A549 (cell line): ENCODE results near the gene DOLPP1. TPM values are rescaled to one million over a fixed set of nuclear protein-coding genes. Genes with fewer than 3 reads are reported as not detected.

Experiments
- ATAC-seq, 2 experiments: fragments of 200-7000 bp in 1 of 2; fragments of >200 bp in 1 of 2; cut with Nextera tagmentation in 1 of 2; cut with Tn5 transposase in 1 of 2; 3 replicates each; pipeline versions ENCODE4 v1.8.0 to v1.9.1; 2018 to 2020; ENCODE audit warnings: mild to moderate bottlenecking in 1 of 2, moderate library complexity in 1 of 2
- CTCF ChIA-PET: fragments of 300-600 bp; sonication (Branson Sonifier 250); formaldehyde crosslinking; extraction: SDS; loops from one replicate; lab custom pipeline; 2021; ENCODE audit warnings: antibody characterized with exemption, inconsistent platforms; lab: Yijun Ruan, JAX
- POLR2A ChIA-PET: fragments of 350-600 bp; formaldehyde crosslinking; extraction: SDS; loops from one replicate; lab custom pipeline; 2021; ENCODE audit warnings: antibody characterized with exemption, inconsistent platforms; lab: Yijun Ruan, JAX
- DNase-seq, 2 experiments: peaks; one replicate each; pipeline versions ENCODE4 v3.0.0 to v3.0.0-alpha.2; 2011 to 2016; ENCODE audit warnings: low read depth in 1 of 2, low spot score in 1 of 2
- FAIRE-seq: peaks from 2 replicates; lab custom pipeline; 2011; peaks lifted over from hg19 to GRCh38; lab: Jason Lieb, UNC
- H3K27ac ChIP-seq, 2 experiments: fragments of >200 bp; sonication (Bioruptor Twin); formaldehyde crosslinking; 3 replicates each; pipeline ENCODE4 v1.5.1; 2016 to 2017
- H3K4me1 ChIP-seq: fragments of >200 bp; sonication (Bioruptor Twin); formaldehyde crosslinking; 3 replicates; pipeline ENCODE4 v1.6.1; 2016
- H3K4me2 ChIP-seq: fragments of >200 bp; sonication (Bioruptor Twin); formaldehyde crosslinking; 3 replicates; pipeline ENCODE4 v1.6.1; 2016
- H3K4me3 ChIP-seq: fragments of >200 bp; sonication (Bioruptor Twin); formaldehyde crosslinking; 3 replicates; pipeline ENCODE4 v1.5.1; 2016
- H3K9me3 ChIP-seq: fragments of >200 bp; sonication (Bioruptor Twin); formaldehyde crosslinking; 3 replicates; pipeline ENCODE4 v1.6.1; 2016
- CBX2 ChIP-seq: fragments of 200-600 bp; sonication (generic); IDR thresholded peaks from 2 replicates; pipeline ENCODE4 v1.6.1; 2016; ENCODE audit warnings: low read depth, mild to moderate bottlenecking, borderline replicate concordance
- CBX8 ChIP-seq: fragments of 200-600 bp; sonication (generic); IDR thresholded peaks from 2 replicates; pipeline ENCODE4 v1.6.1; 2016
- CHD4 ChIP-seq: fragments of 200-600 bp; sonication (generic); IDR thresholded peaks from 2 replicates; pipeline ENCODE4 v1.6.1; 2016; ENCODE audit warnings: antibody characterized with exemption, mild to moderate bottlenecking, borderline replicate concordance
- EHF ChIP-seq: fragments of 250-450 bp; sonication (Bioruptor Pico); IDR thresholded peaks from 2 replicates; pipeline ENCODE4 v1.5.0; 2020; ENCODE audit warnings: mild to moderate bottlenecking
- EHMT2 ChIP-seq: fragments of 200-600 bp; sonication (generic); IDR thresholded peaks from 2 replicates; pipeline ENCODE4 v1.6.1; 2016; ENCODE audit warnings: antibody characterized with exemption, low read depth, mild to moderate bottlenecking, moderate library complexity
- EP300 ChIP-seq, 2 experiments: fragments of >200 bp; sonication (Bioruptor Twin); formaldehyde crosslinking; IDR thresholded peaks; 2 replicates in 1 of 2; 3 replicates in 1 of 2; pipeline ENCODE4 v1.6.1; 2016 to 2017
- FOSL2 ChIP-seq, 2 experiments: fragments of 450-650 bp in 1 of 2; fragments of >200 bp in 1 of 2; sonication (Bioruptor Twin) in 1 of 2; formaldehyde crosslinking; IDR thresholded peaks; 2 replicates each; pipeline versions ENCODE4 v1.5.0 to v1.6.1; 2016 to 2020; ENCODE audit warnings: mild to moderate bottlenecking in 1 of 2, moderate library complexity in 1 of 2
- FOXS1 ChIP-seq: fragments of 250-450 bp; sonication (Bioruptor Pico); IDR thresholded peaks from 2 replicates; pipeline ENCODE4 v1.5.0; 2020; ENCODE audit warnings: mild to moderate bottlenecking, moderate library complexity
- HOXA7 ChIP-seq: fragments of 250-450 bp; sonication (Bioruptor Pico); IDR thresholded peaks from 2 replicates; pipeline ENCODE4 v1.5.0; 2020; ENCODE audit warnings: mild to moderate bottlenecking, moderate library complexity
- HOXB13 ChIP-seq: fragments of 250-450 bp; sonication (Bioruptor Pico); IDR thresholded peaks from 2 replicates; pipeline ENCODE4 v1.5.0; 2020; ENCODE audit warnings: low read depth, mild to moderate bottlenecking, moderate library complexity
- JUN ChIP-seq, 2 experiments: fragments of >200 bp; sonication (Bioruptor Twin); formaldehyde crosslinking; IDR thresholded peaks; 2 replicates in 1 of 2; 3 replicates in 1 of 2; pipeline ENCODE4 v1.6.1; 2016 to 2017
- JUNB ChIP-seq: fragments of >200 bp; sonication (Bioruptor Twin); formaldehyde crosslinking; IDR thresholded peaks from 2 replicates; pipeline ENCODE4 v1.6.1; 2016
- MAFK ChIP-seq: fragments of 450-650 bp; IDR thresholded peaks from 2 replicates; pipeline ENCODE4 v1.6.1; 2014; ENCODE audit not compliant: partially characterized antibody
- NFE2L2 ChIP-seq: fragments of 150-350 bp; conservative IDR thresholded peaks from 2 replicates; pipeline ENCODE4 v1.6.1; 2014; ENCODE audit warnings: low read length
- PHF8 ChIP-seq: fragments of 200-600 bp; sonication (generic); IDR thresholded peaks from 2 replicates; pipeline ENCODE4 v1.6.1; 2016; ENCODE audit warnings: low read depth, mild to moderate bottlenecking, antibody characterized with exemption, moderate library complexity, borderline replicate concordance
- POLR2AphosphoS2 ChIP-seq: conservative IDR thresholded peaks from 2 replicates; pipeline ENCODE4 v1.6.1; 2012; ENCODE audit warnings: low read length, improper control_type of control experiment, inconsistent platforms
- RARB ChIP-seq: fragments of 250-450 bp; sonication (Bioruptor Pico); IDR thresholded peaks from 2 replicates; pipeline ENCODE4 v1.8.0; 2021; ENCODE audit warnings: mild to moderate bottlenecking, moderate library complexity
- SMC3 ChIP-seq: fragments of >200 bp; sonication (Bioruptor Twin); formaldehyde crosslinking; IDR thresholded peaks from 3 replicates; pipeline ENCODE4 v1.6.1; 2018; ENCODE audit warnings: inconsistent platforms
- TP53 ChIP-seq: fragments of 250-450 bp; sonication (Bioruptor Pico); IDR thresholded peaks from 2 replicates; pipeline ENCODE4 v1.5.0; 2021; ENCODE audit warnings: mild to moderate bottlenecking, moderate library complexity
- ZC3H11A ChIP-seq: fragments of 450-650 bp; IDR thresholded peaks from 2 replicates; pipeline ENCODE4 v1.6.1; 2014; ENCODE audit warnings: antibody characterized with exemption, mild to moderate bottlenecking
- ZSCAN20 ChIP-seq: fragments of 250-450 bp; sonication (Bioruptor Pico); IDR thresholded peaks from 2 replicates; pipeline ENCODE4 v1.8.0; 2022; ENCODE audit warnings: mild to moderate bottlenecking, moderate library complexity
- WGBS: methylation state at CpG from one replicate; pipeline ENCODE4 v1.1.6; 2017; ENCODE audit errors: missing lambda C conversion rate; 5-methylcytosine and 5-hydroxymethylcytosine counted together
- polyA plus RNA-seq, 4 experiments: library from polyadenylated mRNA; depleted of rRNA in 3 of 4; stranded (reverse); fragments of >200 nt; fragmentation: RNase III in 1 of 4; extraction: RNeasy Plus Mini Kit Qiagen cat#74134 plus additional on column Dnase treatment in 1 of 4; gene quantifications; 2 replicates in 3 of 4; 3 replicates in 1 of 4; pipeline ENCODE4 v1.2.3, GENCODE V29; 2011 to 2017
- TF ChIP-seq, protein P1 (sequence below): IDR thresholded peaks from 2 replicates; pipeline ENCODE4 v1.6.1; 2012
- TF ChIP-seq, protein P2 (sequence below): fragments of 150-350 bp; IDR thresholded peaks from 2 replicates; pipeline ENCODE4 v1.6.1; 2014; ENCODE audit warnings: low read depth, mild to moderate bottlenecking, low read length
- TF ChIP-seq, protein P3 (sequence below): IDR thresholded peaks from 2 replicates; pipeline ENCODE4 v1.6.1; 2012; ENCODE audit warnings: low read depth, borderline replicate concordance

The DOLPP1 gene
- polyA plus RNA-seq, 2 of the 4 experiments (the other 2 are of a cell fraction): 23.5 to 25.6 TPM

DNA sequence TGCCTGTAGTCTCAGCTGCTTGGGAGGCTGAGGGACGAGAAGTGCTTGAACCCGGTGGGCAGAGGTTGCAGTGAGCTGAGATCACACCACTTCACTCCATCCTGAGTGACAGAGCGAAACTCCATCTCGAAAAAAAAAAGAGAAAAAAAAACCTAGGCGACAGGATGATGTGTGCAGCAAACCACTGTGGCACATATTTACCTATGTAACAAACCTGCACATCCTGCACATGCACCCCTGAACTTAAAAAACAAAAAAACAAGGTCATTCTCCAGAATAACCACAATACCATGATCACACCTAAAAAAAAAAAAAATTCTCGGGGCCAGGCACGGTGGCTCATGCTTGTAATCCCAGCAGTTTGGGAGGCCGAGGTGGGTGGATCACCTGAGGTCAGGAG is 7.5 kb upstream of the DOLPP1 start:
- DNase-seq (no peak), FAIRE-seq (no peak), ATAC-seq (no peak)
- H3K4me2 ChIP-seq: no peak overlapping the region
- no peaks in the 10 kb centered on the region for H3K9me3 ChIP-seq
- POLR2A ChIA-PET: no interaction called here
- TF ChIP-seq POLR2AphosphoS2 (no peak), FOXS1 (no peak), NFE2L2 (no peak), EHF (CRISPR knock-in tag) (no peak), JUN (IDR thresholded peaks at IDR 0.05) (no peak), ZSCAN20 (CRISPR knock-in tag) (no peak), HOXB13 (no peak), FOSL2 (IDR thresholded peaks at IDR 0.05) (no peak), FOSL2 (CRISPR knock-in tag; IDR thresholded peaks at IDR 0.05) (no peak), CBX2 (no peak), HOXA7 (CRISPR knock-in tag) (no peak), EHMT2 (no peak), RARB (CRISPR knock-in tag) (no peak), CBX8 (no peak), JUNB (no peak), ZC3H11A (no peak)
- TF ChIP-seq, protein P1, sequence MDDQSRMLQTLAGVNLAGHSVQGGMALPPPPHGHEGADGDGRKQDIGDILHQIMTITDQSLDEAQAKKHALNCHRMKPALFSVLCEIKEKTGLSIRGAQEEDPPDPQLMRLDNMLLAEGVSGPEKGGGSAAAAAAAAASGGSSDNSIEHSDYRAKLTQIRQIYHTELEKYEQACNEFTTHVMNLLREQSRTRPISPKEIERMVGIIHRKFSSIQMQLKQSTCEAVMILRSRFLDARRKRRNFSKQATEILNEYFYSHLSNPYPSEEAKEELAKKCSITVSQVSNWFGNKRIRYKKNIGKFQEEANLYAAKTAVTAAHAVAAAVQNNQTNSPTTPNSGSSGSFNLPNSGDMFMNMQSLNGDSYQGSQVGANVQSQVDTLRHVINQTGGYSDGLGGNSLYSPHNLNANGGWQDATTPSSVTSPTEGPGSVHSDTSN: no peak
- TF ChIP-seq, protein P2, sequence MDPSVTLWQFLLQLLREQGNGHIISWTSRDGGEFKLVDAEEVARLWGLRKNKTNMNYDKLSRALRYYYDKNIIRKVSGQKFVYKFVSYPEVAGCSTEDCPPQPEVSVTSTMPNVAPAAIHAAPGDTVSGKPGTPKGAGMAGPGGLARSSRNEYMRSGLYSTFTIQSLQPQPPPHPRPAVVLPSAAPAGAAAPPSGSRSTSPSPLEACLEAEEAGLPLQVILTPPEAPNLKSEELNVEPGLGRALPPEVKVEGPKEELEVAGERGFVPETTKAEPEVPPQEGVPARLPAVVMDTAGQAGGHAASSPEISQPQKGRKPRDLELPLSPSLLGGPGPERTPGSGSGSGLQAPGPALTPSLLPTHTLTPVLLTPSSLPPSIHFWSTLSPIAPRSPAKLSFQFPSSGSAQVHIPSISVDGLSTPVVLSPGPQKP: no peak
- TF ChIP-seq, protein P3, sequence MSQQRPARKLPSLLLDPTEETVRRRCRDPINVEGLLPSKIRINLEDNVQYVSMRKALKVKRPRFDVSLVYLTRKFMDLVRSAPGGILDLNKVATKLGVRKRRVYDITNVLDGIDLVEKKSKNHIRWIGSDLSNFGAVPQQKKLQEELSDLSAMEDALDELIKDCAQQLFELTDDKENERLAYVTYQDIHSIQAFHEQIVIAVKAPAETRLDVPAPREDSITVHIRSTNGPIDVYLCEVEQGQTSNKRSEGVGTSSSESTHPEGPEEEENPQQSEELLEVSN: no peak
- no peak overlapping the region for H3K4me3 ChIP-seq
- no peak overlapping the region for H3K27ac ChIP-seq
- peaks cover 4% of the 10 kb centered on the region; the same call in 2 of the 3 replicates for H3K4me1 ChIP-seq
- 86% methylated on average over 8 of the region's 8 CpGs for WGBS
- CTCF ChIA-PET: interaction anchor here (0.6 to 1.8 kb wide), 7 partner anchors 10 to 67 kb away, joined by 3 to 6 read pairs (median 3); partner anchors contain the start of gene SH3GLB2

DNA sequence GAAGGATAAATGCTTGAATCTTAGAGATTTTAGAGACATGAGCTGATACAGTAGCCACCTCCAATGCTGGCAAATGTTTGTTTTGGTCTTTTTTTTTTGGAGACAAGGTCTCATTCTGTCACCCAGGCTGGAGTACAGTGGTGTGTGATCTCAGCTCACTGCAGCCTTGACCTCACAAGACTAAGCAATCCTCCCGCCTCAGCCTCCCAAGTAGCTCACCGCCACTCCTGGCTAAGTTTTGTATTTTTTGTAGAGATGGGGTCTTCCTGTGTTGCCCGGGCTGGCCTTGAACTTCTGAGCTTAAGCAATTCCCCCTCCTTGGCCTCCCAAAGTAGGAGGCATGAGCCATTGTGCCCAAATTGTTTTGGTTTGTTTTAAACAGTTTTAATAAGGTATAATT is 6.8 kb upstream of the DOLPP1 start:
- no peak overlapping the region for H3K27ac ChIP-seq
- ChIA-PET CTCF (interaction anchor here (0.6 to 1.8 kb wide), 8 partner anchors 10 to 137 kb away, joined by 3 to 6 read pairs (median 4); partner anchors contain the start of gene SH3GLB2), POLR2A (no interaction called here)
- FAIRE-seq (no peak), ATAC-seq (no peak), DNase-seq (no peak)
- TF ChIP-seq ZSCAN20 (CRISPR knock-in tag) (no peak), SMC3 (no peak), EP300 (IDR thresholded peaks at IDR 0.05) (no peak), JUNB (no peak), CHD4 (no peak), TP53 (CRISPR knock-in tag) (no peak), MAFK (no peak), EHF (CRISPR knock-in tag) (no peak), HOXA7 (CRISPR knock-in tag) (no peak), PHF8 (no peak)
- TF ChIP-seq, protein P1: no peak
- H3K4me1 ChIP-seq: peaks cover 4% of the 10 kb centered on the region; the same call in 2 of the 3 replicates
- no peak overlapping the region for H3K4me2 ChIP-seq
- no peaks in the 10 kb centered on the region for H3K9me3 ChIP-seq
- 92% methylated on average over 3 of the region's 3 CpGs for WGBS
- no peak overlapping the region for H3K4me3 ChIP-seq
